ENCODE data around the gene PCNT. TPM values are rescaled to one million over a fixed set of nuclear protein-coding genes. Genes with fewer than 3 reads are reported as not detected.

PCNT gene
- total and polyA plus RNA-seq, 9 of the 15 experiments (the other 6 are each of a cell fraction or from before 2014, with no cell fraction given) = 9.1 to 53.5 (median 31.3) TPM

DNA sequence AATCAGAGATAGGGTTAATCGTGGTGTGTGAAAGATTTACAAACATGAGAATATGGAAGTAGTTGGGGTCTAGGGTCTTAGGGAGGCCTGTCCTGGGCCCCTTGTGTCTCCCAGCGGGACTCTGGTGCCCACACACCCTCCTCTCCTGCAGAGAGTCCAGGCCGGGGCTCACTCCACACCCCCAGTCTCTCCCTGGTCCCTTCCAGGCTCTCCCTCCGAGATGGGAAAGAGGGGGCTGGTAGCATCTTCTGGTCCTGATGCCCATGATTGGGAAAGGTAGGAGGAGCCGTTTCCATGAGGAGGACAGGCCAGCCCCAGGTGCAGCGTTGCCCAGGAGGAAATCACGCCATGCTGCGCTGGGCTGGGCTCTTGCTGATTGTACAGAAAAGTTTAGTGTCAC is 26.6 kb downstream of the PCNT start:
- WGBS (ENCODE audit: insufficient coverage, low coverage, missing lambda C conversion rate) = 84% methylated on average over 7 of the region's 8 CpGs
- Histone ChIP-seq H3K9me3 (replicated peaks; ENCODE audit: control insufficient read depth, insufficient read depth, low read depth, low read length) (no peaks in the 10 kb centered on the region), H3K36me3 (ENCODE audit: control insufficient read depth, insufficient read depth, low read length) (peaks cover 98% of the 10 kb centered on the region), H3K9me1 (ENCODE audit: control insufficient read depth, insufficient read depth, low read length) (no peaks in the 10 kb centered on the region), H3K4me3 (no peak overlapping the region), H3K9ac (ENCODE audit: insufficient read depth in 1 of 2, low read depth in 2 of 2, low read length in 2 of 2) (no peak overlapping the region), H2AFZ (ENCODE audit: low read depth, low read length) (no peak overlapping the region), H3K79me2 (ENCODE audit: control insufficient read depth, insufficient read depth, low read length) (no peaks in the 10 kb centered on the region), H3K27ac (ENCODE audit: extremely low read depth, low read depth, low read length) (no peak overlapping the region), H3K4me1 (replicated peaks in 1 of 2; ENCODE audit: control insufficient read depth in 2 of 2, insufficient read depth in 2 of 2, low read length in 2 of 2) (peaks cover 0 to 15% of the 10 kb centered on the region in 2 experiments; a peak in 1 of 5 replicates), H3K4me2 (ENCODE audit: insufficient read depth, low read length) (no peak overlapping the region), H3K27me3 (ENCODE audit: control insufficient read depth in 2 of 2, insufficient read depth in 2 of 2, low read length in 2 of 2) (no peaks in the 10 kb centered on the region), H4K20me1 (replicated peaks; ENCODE audit: control insufficient read depth, insufficient read depth, low read length) (peaks cover 5% of the 10 kb centered on the region)
- ChIA-PET CTCF (ENCODE audit: low intra/inter-chr PET ratio) (no interaction called here), POLR2A (no interaction called here)
- intact Hi-C loops (cut with micrococcal nuclease) = no loop called here
- in situ Hi-C loops (cut with MboI) = no loop called here
- no peak for DNase-seq (ENCODE audit: extremely low read depth in 1 of 4, low spot score in 3 of 4)
- no peak for TF ChIP-seq HMBOX1 (IDR thresholded peaks at IDR 0.05)
- TF ChIP-seq, protein P1, sequence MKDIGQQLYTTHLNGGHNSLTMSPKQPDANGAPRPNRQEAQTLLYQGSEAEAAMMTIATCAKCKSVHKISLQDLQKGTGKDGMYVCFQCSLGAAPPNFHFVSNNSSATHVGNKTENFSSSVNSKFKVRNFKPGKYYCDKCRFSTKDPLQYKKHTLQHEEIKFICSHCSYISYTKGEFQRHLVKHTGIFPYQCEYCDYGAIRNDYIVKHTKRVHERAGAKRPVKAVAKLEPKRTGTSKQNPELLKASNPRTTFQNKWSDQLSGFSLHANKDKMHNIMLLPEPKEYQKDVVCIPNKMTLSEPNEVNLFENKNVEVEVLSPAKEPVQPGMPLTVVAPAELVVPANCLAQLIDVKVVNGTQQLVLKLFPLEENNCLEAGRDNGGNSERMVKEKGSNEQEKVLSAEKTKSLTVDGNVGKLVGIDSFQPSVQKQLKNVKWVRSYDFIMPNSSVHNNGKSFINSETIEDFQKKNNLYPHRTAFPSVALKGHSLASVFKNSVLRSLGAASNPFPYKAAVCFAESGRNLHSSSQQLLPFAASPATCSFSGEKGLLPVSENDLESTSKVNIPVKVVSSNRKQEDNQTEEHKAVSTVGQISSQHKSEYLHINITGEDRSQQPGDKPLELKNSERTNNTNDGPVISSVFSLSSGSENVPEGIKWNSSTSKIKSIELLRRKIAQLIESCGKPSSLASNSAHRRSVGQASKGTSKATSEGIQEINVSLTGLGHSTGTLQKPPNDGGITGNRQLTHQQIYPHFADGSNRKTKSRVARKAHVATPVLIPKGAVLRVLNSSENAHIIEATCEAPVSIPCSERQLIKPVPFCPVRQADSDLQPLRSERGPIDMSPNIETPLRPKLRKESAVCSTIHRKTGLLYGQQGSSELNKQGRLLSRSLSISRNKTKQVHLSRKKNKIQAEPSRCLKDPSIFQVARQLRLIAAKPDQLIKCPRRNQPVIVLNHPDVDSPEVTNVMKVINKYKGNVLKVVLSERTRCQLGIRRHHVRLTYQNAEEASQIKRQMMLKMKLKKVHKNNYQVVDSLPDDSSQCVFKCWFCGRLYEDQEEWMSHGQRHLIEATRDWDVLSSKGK (CRISPR knock-in tag; IDR thresholded peaks at IDR 0.05) = no peak
- TF ChIP-seq SRSF9 (IDR thresholded peaks at IDR 0.05; ENCODE audit: borderline replicate concordance, low read depth, low read length) = no peak
- TF ChIP-seq CBX8 (IDR thresholded peaks at IDR 0.05; ENCODE audit: borderline replicate concordance, extremely low read depth, low read depth, low read length, poor library complexity, severe bottlenecking) = no peak
- TF ChIP-seq POLR3G (IDR thresholded peaks at IDR 0.05; ENCODE audit: extremely low read depth, insufficient read length, insufficient replicate concordance) = no peak
- no peak for TF ChIP-seq ZKSCAN8 (CRISPR knock-in tag; IDR thresholded peaks at IDR 0.05)
- no peak for TF ChIP-seq SMARCC2 (IDR thresholded peaks at IDR 0.05; ENCODE audit: low read depth)
- TF ChIP-seq ZKSCAN1 (IDR thresholded peaks at IDR 0.05; ENCODE audit: low read depth, low read length) = no peak
- TF ChIP-seq PRMT5 (CRISPR knock-in tag; IDR thresholded peaks at IDR 0.05) = no peak
- no peak for TF ChIP-seq JUN (IDR thresholded peaks at IDR 0.05; ENCODE audit: borderline replicate concordance, low read depth, low read length)
- TF ChIP-seq JUN (CRISPR knock-in tag; IDR thresholded peaks at IDR 0.05; ENCODE audit: borderline replicate concordance) = no peak
- TF ChIP-seq, protein P2, sequence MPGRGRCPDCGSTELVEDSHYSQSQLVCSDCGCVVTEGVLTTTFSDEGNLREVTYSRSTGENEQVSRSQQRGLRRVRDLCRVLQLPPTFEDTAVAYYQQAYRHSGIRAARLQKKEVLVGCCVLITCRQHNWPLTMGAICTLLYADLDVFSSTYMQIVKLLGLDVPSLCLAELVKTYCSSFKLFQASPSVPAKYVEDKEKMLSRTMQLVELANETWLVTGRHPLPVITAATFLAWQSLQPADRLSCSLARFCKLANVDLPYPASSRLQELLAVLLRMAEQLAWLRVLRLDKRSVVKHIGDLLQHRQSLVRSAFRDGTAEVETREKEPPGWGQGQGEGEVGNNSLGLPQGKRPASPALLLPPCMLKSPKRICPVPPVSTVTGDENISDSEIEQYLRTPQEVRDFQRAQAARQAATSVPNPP (IDR thresholded peaks at IDR 0.05; ENCODE audit: borderline replicate concordance, insufficient read depth, insufficient read length) = no peak
- TF ChIP-seq ETV1 (tag; conservative IDR thresholded peaks at IDR 0.05; ENCODE audit: low read depth) = no peak
- no peak for TF ChIP-seq CHAMP1 (IDR thresholded peaks at IDR 0.05)
- no peak for FAIRE-seq
- BruUV-seq (replicated peaks) = no TSS peak
- ATAC-seq = no peak
